Measurements from ENCODE around the gene TMEM52.

TMEM52 gene

GRCh38 chr1:1914101-1914970 is 4.7 kb downstream of the TMEM52 start:
- DNase-seq = no peak

GRCh38 chr1:1911350-1912041 is 7.6 kb downstream of the TMEM52 start:
- no peak for DNase-seq

- no peak for DNase-seq
Measured at GRCh38 chr1:1910651-1911331, 8.3 kb downstream of the TMEM52 start.

- no peak for DNase-seq
Measured at GRCh38 chr1:1910033-1910465, 9.0 kb downstream of the TMEM52 start.

GRCh38 chr1:1908506-1908791 is 10.6 kb downstream of the TMEM52 start:
- DNase-seq = no peak

- peak; percentile 31 for DNase-seq
Measured at GRCh38 chr1:1907098-1907736, 11.9 kb downstream of the TMEM52 start.

GRCh38 chr1:1906185-1907097 is 12.6 kb downstream of the TMEM52 start:
- DNase-seq = peak; percentile 92

- no peak for DNase-seq
Measured at GRCh38 chr1:1903224-1903623, 15.9 kb downstream of the TMEM52 start.

GRCh38 chr1:1901641-1902294 is 17.3 kb downstream of the TMEM52 start:
- no peak for DNase-seq

GRCh38 chr1:1900883-1901640 is 18.0 kb downstream of the TMEM52 start:
- DNase-seq = peak; percentile 35

- no peak for DNase-seq
Measured at GRCh38 chr1:1899967-1900327, 19.1 kb downstream of the TMEM52 start.

- DNase-seq = peak; percentile 58
Measured at GRCh38 chr1:1899266-1899966, 19.7 kb downstream of the TMEM52 start.

GRCh38 chr1:1898246-1898933 is 20.7 kb downstream of the TMEM52 start:
- DNase-seq = no peak

GRCh38 chr1:1895456-1896336 is 23.4 kb downstream of the TMEM52 start:
- DNase-seq = no peak

- DNase-seq = no peak
Measured at GRCh38 chr1:1895060-1895418, 24.0 kb downstream of the TMEM52 start.

- peak; percentile 60 for DNase-seq
Measured at GRCh38 chr1:1894354-1895059, 24.6 kb downstream of the TMEM52 start.

- no peak for DNase-seq
Measured at GRCh38 chr1:1893997-1894353, 25.1 kb downstream of the TMEM52 start.

Data from DMS53 (cell line).